Keratinocyte (primary cell): ENCODE measurements around the gene PRKCD. TPM values are rescaled to one million over a fixed set of nuclear protein-coding genes. Genes with fewer than 3 reads are reported as not detected.

Experiments
- DNase-seq: peaks from one replicate; pipeline ENCODE4 v3.0.0-alpha.2; 2011; ENCODE audit warnings: low read depth, missing footprints, low spot score
- FAIRE-seq: peaks from 2 replicates; lab custom pipeline; 2011; peaks lifted over from hg19 to GRCh38; lab: Jason Lieb, UNC
- H2AFZ ChIP-seq: 2 replicates; pipeline ENCODE4 v1.6.0; 2012; ENCODE audit warnings: low read length, control low read depth, inconsistent platforms; ENCODE audit not compliant: control insufficient read depth
- H3K27ac ChIP-seq: 2 replicates; pipeline ENCODE4 v1.5.1; 2011; ENCODE audit warnings: low read length; ENCODE audit not compliant: control insufficient read depth, insufficient read depth
- H3K27me3 ChIP-seq: 3 replicates; pipeline ENCODE4 v1.6.0; 2011; ENCODE audit warnings: low read length; ENCODE audit not compliant: control insufficient read depth, insufficient read depth; ENCODE audit errors: extremely low read depth
- H3K36me3 ChIP-seq, 2 experiments: 2 replicates in 1 of 2; 3 replicates in 1 of 2; pipeline ENCODE4 v1.5.1; 2011; ENCODE audit warnings: low read length in 2 of 2, mild to moderate bottlenecking in 1 of 2; ENCODE audit not compliant: control insufficient read depth in 2 of 2, insufficient read depth in 2 of 2; ENCODE audit errors: extremely low read depth in 1 of 2
- H3K4me1 ChIP-seq: 3 replicates; pipeline ENCODE4 v1.5.1; 2011; ENCODE audit warnings: low read length; ENCODE audit not compliant: control insufficient read depth, insufficient read depth; ENCODE audit errors: extremely low read depth
- H3K4me2 ChIP-seq: 3 replicates; pipeline ENCODE4 v1.6.0; 2011; ENCODE audit warnings: low read depth, low read length; ENCODE audit not compliant: control insufficient read depth, insufficient read depth; ENCODE audit errors: extremely low read depth
- H3K4me3 ChIP-seq, 3 experiments: fragments of 200-600 bp in 1 of 3; sonication (generic) in 1 of 3; 2 replicates in 2 of 3; 3 replicates in 1 of 3; pipeline ENCODE4 v1.5.1; 2011 to 2016; ENCODE audit warnings: low read length in 3 of 3, mild to moderate bottlenecking in 3 of 3, control low read depth in 2 of 3, inconsistent platforms in 1 of 3, low read depth in 1 of 3, mixed read lengths in 1 of 3, mixed run types in 1 of 3, moderate library complexity in 1 of 3; ENCODE audit not compliant: control insufficient read depth in 2 of 3, insufficient read depth in 2 of 3; ENCODE audit errors: extremely low read depth in 1 of 3
- H3K79me2 ChIP-seq: 2 replicates; pipeline ENCODE4 v1.6.0; 2012; ENCODE audit warnings: low read length; ENCODE audit not compliant: control insufficient read depth, insufficient read depth
- H3K9ac ChIP-seq: 3 replicates; pipeline ENCODE4 v1.6.0; 2011; ENCODE audit warnings: low read length; ENCODE audit not compliant: control insufficient read depth, insufficient read depth; ENCODE audit errors: extremely low read depth
- H3K9me1 ChIP-seq: 3 replicates; pipeline ENCODE4 v1.6.0; 2011; ENCODE audit warnings: low read length; ENCODE audit not compliant: control insufficient read depth, insufficient read depth; ENCODE audit errors: extremely low read depth
- H3K9me3 ChIP-seq: 2 replicates; pipeline ENCODE4 v1.5.1; 2012; ENCODE audit warnings: low read depth, low read length; ENCODE audit not compliant: control insufficient read depth
- H4K20me1 ChIP-seq: 3 replicates; pipeline ENCODE4 v1.6.0; 2011; ENCODE audit warnings: low read length; ENCODE audit not compliant: control insufficient read depth, insufficient read depth; ENCODE audit errors: extremely low read depth
- CTCF ChIP-seq, 3 experiments: IDR thresholded peaks in 1 of 3; conservative IDR thresholded peaks in 1 of 3; optimal IDR thresholded peaks in 1 of 3; 2 replicates in 2 of 3; 3 replicates in 1 of 3; pipeline versions ENCODE3 to v1.5.1; 2011; ENCODE audit warnings: low read length in 3 of 3, mild to moderate bottlenecking in 3 of 3, moderate library complexity in 2 of 3, control low read depth in 1 of 3, inconsistent platforms in 1 of 3; ENCODE audit not compliant: insufficient read depth in 2 of 3; ENCODE audit errors: extremely low read depth in 1 of 3
- EZH2 ChIP-seq: IDR thresholded peaks from one replicate; pipeline ENCODE4 v1.6.1; 2012; ENCODE audit warnings: inconsistent platforms, mild to moderate bottlenecking, low read length, moderate library complexity
- dilution Hi-C: fragments of 300-500 bp; cut with MboI; formaldehyde crosslinking; loops from one replicate; pipeline ENCODE4 v1.7.0; 2020; ENCODE audit warnings: low sequenced_read_pairs; ENCODE audit not compliant: extremely low pct_ligation_motif_present
- polyA plus RNA-seq, 5 experiments: library from polyadenylated mRNA; depleted of rRNA in 3 of 5; stranded (reverse) in 3 of 5; stranded (forward) in 1 of 5; unstranded in 1 of 5; fragments of >200 nt; gene quantifications; 1 replicate in 1 of 5; 2 replicates in 3 of 5; 3 replicates in 1 of 5; pipeline versions ENCODE4 v1.2.1 to v1.2.3, GENCODE V29; 2011 to 2012; ENCODE audit warnings: missing spikeins in 2 of 5, low read depth in 1 of 5, low replicate concordance in 1 of 5

PRKCD gene
- polyA plus RNA-seq, 1 donor (not counting 4 experiments of a cell fraction or from before 2014, with no cell fraction given), result 25.1 TPM

DNA sequence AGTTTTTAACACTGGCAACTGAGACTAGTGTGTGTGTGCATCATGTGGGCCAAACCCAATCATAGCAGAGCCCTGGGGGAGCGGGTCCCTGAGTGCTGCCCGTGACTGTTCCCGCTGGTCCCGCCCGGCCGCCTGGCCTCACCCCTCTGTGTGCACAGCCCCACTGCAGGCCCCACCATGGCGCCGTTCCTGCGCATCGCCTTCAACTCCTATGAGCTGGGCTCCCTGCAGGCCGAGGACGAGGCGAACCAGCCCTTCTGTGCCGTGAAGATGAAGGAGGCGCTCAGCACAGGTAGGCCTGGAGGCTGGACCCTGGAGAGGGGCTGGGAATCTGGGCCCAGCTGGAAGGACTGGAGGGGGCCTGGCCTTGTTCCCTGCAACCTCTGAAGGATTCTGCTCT is 17.2 kb downstream of the PRKCD start:
- Histone ChIP-seq H3K4me1 (no peaks in the 10 kb centered on the region), H3K27me3 (no peaks in the 10 kb centered on the region), H4K20me1 (peaks cover 2% of the 10 kb centered on the region), H3K36me3 (peaks cover 21 to 43% of the 10 kb centered on the region in 2 experiments), H3K9me3 (no peaks in the 10 kb centered on the region), H3K9me1 (no peaks in the 10 kb centered on the region), H3K4me2 (no peak overlapping the region), H2AFZ (no peak overlapping the region), H3K27ac (no peak overlapping the region), H3K9ac (no peak overlapping the region), H3K4me3 (no peak overlapping the region), H3K79me2 (no peaks in the 10 kb centered on the region)
- dilution Hi-C loops, result no loop called here
- TF ChIP-seq CTCF (optimal IDR thresholded peaks at IDR 0.05 in 1 of 3, IDR thresholded peaks at IDR 0.05 in 1 of 3, conservative IDR thresholded peaks at IDR 0.05 in 1 of 3; ENCODE audit: extremely low read depth in 1 of 3, insufficient read depth in 2 of 3, low read length in 3 of 3) (no peak), EZH2 (no peak)
- DNase-seq (no peak), FAIRE-seq (no peak)

- H3K9me1 ChIP-seq, result no peaks in the 10 kb centered on the region
- TF ChIP-seq EZH2 (no peak), CTCF (optimal IDR thresholded peaks at IDR 0.05 in 1 of 3, IDR thresholded peaks at IDR 0.05 in 1 of 3, conservative IDR thresholded peaks at IDR 0.05 in 1 of 3; ENCODE audit: extremely low read depth in 1 of 3, insufficient read depth in 2 of 3, low read length in 3 of 3) (no peak)
- FAIRE-seq (no peak), DNase-seq (no peak)
- H3K36me3 ChIP-seq, result peaks cover 18 to 40% of the 10 kb centered on the region in 2 experiments
- H3K4me2 ChIP-seq, result no peak overlapping the region
- no peak overlapping the region for H3K9ac ChIP-seq
- H3K4me1 ChIP-seq, result no peaks in the 10 kb centered on the region
- H3K4me3 ChIP-seq, result no peak overlapping the region
- H3K79me2 ChIP-seq, result no peaks in the 10 kb centered on the region
- peaks cover 2% of the 10 kb centered on the region for H4K20me1 ChIP-seq
- no peaks in the 10 kb centered on the region for H3K27me3 ChIP-seq
- H3K9me3 ChIP-seq, result no peaks in the 10 kb centered on the region
- H2AFZ ChIP-seq, result no peak overlapping the region
- dilution Hi-C loops, result no loop called here
- no peak overlapping the region for H3K27ac ChIP-seq
Observed at GRCh38 chr3:53179580-53179979, 18.6 kb downstream of the PRKCD start.
